IPS-18a (cell line): Measurements from ENCODE around the gene GNAZ.

Experiments
- H3K27ac ChIP-seq: one replicate; pipeline ENCODE4 v1.5.1; 2013; ENCODE audit warnings: low read length
- H3K27me3 ChIP-seq: one replicate; pipeline ENCODE4 v1.6.1; 2013; ENCODE audit warnings: mild to moderate bottlenecking, low read length; ENCODE audit not compliant: control insufficient read depth, insufficient read depth
- H3K36me3 ChIP-seq: one replicate; pipeline ENCODE4 v1.6.1; 2013; ENCODE audit warnings: low read depth, low read length; ENCODE audit not compliant: control insufficient read depth
- H3K4me1 ChIP-seq: one replicate; pipeline ENCODE4 v1.6.1; 2013; ENCODE audit warnings: low read depth, low read length; ENCODE audit not compliant: control insufficient read depth
- H3K4me3 ChIP-seq: one replicate; pipeline ENCODE4 v1.5.1; 2013; ENCODE audit warnings: low read length
- H3K9ac ChIP-seq: one replicate; pipeline ENCODE4 v1.6.1; 2013; ENCODE audit warnings: mild to moderate bottlenecking, low read length, moderate library complexity
- H3K9me3 ChIP-seq: one replicate; pipeline ENCODE4 v1.6.1; 2013; ENCODE audit warnings: low read depth, low read length; ENCODE audit not compliant: control insufficient read depth

The GNAZ gene

DNA sequence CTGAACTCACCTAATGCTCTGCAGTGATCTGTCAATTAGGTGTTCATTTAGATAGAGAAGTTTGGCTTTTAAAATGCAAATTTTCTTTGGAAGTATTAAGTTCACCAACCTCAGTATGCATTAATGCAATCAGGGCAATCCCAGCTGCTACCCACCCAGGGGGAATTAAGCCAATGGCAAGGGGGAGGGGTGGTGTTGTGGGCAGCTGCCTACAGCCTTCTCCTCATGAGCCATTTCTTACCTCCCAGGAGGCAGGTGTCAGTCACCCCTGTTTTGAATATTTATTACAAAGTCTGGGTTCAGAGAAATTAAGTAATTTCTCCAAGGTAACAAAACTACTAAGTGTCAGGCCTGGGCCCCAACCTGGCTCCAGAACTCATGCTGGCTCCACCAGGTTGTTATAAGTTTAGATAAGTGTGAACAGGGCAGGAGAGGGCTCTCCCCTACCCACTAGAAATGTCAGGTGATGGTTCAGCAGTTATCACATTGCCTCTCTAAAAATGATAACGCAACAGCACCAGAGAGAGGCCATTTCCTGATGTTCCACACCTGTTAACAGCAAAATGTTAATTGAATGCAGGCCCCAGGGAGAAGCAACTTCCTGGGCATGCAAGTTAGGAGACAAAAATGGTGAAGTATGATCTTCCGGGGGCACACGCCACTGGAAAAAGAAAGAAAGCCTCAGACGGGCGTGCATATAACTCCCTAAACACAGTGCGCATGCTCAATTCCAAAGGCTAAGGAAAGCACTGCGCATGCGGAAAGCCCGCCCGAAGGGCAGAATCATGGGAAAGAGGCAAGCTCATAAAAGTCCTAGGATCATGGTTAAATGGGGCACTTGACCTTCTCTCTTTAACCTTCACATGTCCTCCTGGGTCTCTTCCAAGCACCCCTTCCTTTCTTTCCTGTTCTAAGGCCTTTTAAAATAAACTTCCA, 35.4 kb upstream of the GNAZ start:
- no peaks in the 10 kb centered on the region for H3K36me3 ChIP-seq

DNA sequence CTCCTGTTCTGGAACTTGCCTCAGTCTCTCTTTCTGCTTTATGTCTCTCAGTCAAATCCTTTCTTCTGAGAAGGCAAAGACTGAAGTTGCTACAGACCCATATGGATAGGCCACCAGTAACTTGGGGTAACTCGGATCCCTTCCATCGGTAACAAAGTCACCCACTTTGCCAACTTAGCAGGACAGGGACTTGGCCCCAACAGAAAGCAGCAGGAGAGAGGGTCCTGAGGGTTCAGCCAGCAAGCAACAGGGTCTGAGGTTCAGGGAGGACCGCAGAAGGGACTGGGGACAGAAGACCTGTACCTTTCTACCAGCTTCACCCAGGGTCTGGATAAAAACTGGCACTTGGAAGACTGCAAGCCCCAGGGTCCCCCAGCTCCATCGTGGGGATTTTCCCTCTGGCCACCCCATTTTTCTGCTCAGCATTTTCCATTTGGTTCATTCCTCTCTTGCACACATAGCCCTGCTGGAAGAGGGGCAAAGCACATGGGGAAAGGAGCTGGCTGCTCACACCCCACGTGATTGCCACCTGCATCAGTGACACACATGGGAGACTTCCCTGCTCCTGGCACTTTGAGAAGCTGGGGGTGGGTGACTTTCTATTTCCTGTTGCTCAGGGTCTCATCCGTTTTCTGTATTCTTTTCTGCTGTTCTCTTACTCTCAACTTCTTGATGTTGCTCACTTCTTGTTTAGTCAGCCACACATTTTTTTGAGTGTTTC, 34.6 kb upstream of the GNAZ start:
- peaks cover 6% of the 10 kb centered on the region for H3K4me1 ChIP-seq
- no peaks in the 10 kb centered on the region for H3K27me3 ChIP-seq
- no peaks in the 10 kb centered on the region for H3K36me3 ChIP-seq
- no peak overlapping the region for H3K27ac ChIP-seq
- no peak overlapping the region for H3K9ac ChIP-seq
- no peaks in the 10 kb centered on the region for H3K9me3 ChIP-seq
- no peak overlapping the region for H3K4me3 ChIP-seq

More for the DNA sequence above, 35.4 kb upstream of the GNAZ start:
- no peak overlapping the region for H3K9ac ChIP-seq
- no peak overlapping the region for H3K27ac ChIP-seq
- H3K4me3 ChIP-seq = no peak overlapping the region
- H3K27me3 ChIP-seq = no peaks in the 10 kb centered on the region
- H3K4me1 ChIP-seq = peaks cover 12% of the 10 kb centered on the region
- H3K9me3 ChIP-seq = no peaks in the 10 kb centered on the region

DNA sequence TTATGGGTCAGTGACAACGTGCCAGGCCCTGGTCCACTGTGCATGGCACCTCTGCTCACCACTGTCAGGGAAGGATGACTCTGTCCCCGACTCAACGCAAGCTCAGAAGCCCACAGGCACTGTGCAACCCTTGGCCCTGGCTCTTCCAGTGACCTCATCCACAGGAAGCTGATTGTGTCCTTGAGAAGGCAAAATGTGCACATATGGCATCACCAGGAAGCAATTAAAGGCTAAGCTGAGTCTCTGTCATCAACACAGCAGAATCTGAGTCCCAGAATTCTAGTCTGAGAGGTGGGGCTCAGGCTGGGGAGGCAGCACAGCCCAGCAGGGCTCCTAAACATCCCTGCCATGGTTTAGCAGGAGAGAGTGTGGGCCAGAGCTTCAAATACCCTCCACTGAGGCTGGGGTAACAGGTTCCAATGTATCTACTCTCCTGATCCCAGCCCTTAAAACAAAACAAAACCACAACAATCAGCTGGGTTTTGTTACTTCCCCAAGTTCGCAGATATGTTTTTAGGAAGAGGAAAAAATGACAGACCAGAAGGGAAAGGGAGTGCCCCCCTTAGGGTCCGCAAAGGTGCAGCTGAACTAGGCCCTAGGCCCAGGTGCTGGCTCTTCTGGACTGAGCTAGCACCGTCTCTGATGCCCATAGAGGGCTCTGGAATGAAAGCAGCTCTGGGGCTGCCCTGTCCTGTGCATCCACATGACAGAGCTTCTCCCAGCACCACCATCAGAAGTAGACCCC, 33.5 kb upstream of the GNAZ start:
- Histone ChIP-seq H3K36me3 (no peaks in the 10 kb centered on the region), H3K9ac (no peak overlapping the region), H3K27me3 (no peaks in the 10 kb centered on the region), H3K9me3 (no peaks in the 10 kb centered on the region), H3K27ac (no peak overlapping the region), H3K4me1 (peaks cover 6% of the 10 kb centered on the region), H3K4me3 (no peak overlapping the region)

DNA sequence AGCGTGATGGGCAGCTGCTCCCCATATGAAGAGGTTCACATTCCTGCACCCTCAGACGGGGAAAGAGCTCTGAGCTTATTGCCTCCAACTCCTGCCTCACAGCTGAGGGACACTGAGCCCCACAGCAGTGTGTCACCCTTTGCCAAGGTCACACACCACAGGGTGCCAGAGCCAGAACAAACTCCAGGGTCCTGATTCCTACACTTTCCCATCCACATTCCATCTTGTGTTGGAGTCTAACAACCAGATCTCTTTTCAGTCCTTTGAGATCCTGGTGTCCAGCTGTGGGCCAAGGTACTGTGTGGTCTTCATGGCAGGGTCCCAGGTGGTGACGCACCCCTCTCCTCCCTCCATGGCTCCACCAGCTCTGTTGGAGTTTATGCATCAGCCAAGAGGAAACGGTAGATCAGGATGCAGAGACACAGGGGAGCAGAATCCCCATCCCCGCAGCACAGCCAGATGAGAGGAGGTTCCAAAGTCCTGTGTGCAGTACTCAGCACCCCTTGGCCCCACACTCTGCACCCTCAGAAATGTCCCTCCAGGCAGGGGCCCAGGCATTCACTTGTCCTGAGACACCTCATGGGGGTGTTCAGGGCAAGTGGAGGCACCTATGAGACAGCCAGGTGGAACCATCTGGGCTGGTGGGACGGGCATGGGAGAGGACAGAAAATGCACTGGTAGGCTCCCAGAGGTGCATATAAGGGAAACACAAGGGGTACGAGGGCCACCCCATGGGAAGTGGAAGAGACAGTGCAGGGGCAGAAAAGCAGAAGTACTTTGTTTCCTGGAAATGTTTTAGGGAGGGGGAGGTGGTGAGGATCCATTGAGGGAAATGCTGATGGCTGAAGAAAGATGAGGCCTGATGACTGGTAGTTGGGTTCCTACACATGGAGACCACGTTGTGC, 32.6 kb upstream of the GNAZ start:
- peaks cover 6% of the 10 kb centered on the region for H3K4me1 ChIP-seq
- H3K27ac ChIP-seq = no peak overlapping the region
- no peaks in the 10 kb centered on the region for H3K36me3 ChIP-seq
- H3K27me3 ChIP-seq = no peaks in the 10 kb centered on the region
- H3K4me3 ChIP-seq = no peak overlapping the region
- no peaks in the 10 kb centered on the region for H3K9me3 ChIP-seq
- no peak overlapping the region for H3K9ac ChIP-seq

DNA sequence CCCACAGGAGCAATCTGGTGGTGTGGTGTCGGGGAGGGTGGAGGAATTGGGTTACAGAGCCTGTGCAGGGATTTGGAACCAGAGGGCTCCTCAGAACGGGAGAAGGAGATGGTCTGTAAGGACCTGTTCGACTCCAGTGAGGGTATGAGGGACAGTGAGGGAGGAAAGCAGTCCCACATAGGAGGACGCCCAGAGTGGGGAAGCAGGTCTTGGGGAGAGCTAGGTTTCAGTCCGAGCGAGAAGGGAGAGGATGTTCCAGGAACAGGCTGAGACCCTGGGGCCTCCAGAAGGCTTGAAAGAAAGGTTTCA, 32.0 kb upstream of the GNAZ start:
- H3K27ac ChIP-seq = no peak overlapping the region
- no peak overlapping the region for H3K9ac ChIP-seq
- H3K9me3 ChIP-seq = no peaks in the 10 kb centered on the region
- peaks cover 6% of the 10 kb centered on the region for H3K4me1 ChIP-seq
- no peaks in the 10 kb centered on the region for H3K36me3 ChIP-seq
- no peaks in the 10 kb centered on the region for H3K27me3 ChIP-seq
- H3K4me3 ChIP-seq = no peak overlapping the region

DNA sequence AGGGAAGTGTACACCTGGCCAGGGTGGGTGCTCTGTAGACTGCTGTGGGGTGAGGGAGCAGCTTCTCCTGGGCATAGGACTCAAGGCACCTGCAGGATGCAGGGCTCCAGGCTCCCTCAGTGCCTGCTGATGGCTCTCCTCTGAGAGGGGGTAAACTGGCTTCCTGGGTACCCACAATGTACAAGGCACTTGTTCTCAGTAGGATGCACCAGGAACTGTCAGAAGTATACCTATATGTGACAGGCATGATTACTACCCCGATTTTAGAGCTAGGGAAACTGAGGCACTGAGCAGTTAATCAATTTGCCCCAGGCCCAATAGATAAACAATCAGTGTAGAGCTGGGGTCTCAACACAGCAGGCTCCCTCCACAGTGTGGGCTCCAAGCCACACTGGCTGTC, 31.4 kb upstream of the GNAZ start:
- no peak overlapping the region for H3K4me3 ChIP-seq
- H3K27me3 ChIP-seq = no peaks in the 10 kb centered on the region
- peaks cover 6% of the 10 kb centered on the region for H3K4me1 ChIP-seq
- no peak overlapping the region for H3K9ac ChIP-seq
- no peak overlapping the region for H3K27ac ChIP-seq
- no peaks in the 10 kb centered on the region for H3K9me3 ChIP-seq
- no peaks in the 10 kb centered on the region for H3K36me3 ChIP-seq

DNA sequence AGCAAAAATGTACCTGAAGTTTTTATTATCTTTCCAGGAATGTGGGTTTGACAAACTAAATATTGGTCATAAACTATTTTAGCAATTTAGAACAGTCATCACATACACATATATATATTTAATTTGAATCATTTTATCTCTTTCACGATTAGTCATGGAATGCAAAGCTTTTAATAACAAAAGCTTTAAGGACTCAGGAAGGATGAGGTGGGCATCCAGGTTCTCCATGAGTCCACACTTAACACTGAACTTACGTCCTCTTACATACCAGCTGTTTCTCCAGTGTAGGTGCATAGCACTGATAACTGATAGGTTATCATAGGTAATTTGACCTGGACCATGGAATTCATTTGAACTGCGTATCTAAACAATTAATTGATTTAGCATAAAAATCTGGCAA, 28.1 kb upstream of the GNAZ start:
- peaks cover 15% of the 10 kb centered on the region for H3K4me1 ChIP-seq
- no peak overlapping the region for H3K27ac ChIP-seq
- no peaks in the 10 kb centered on the region for H3K36me3 ChIP-seq
- H3K9ac ChIP-seq = no peak overlapping the region
- no peak overlapping the region for H3K4me3 ChIP-seq
- H3K27me3 ChIP-seq = no peaks in the 10 kb centered on the region
- H3K9me3 ChIP-seq = peaks cover 3% of the 10 kb centered on the region

DNA sequence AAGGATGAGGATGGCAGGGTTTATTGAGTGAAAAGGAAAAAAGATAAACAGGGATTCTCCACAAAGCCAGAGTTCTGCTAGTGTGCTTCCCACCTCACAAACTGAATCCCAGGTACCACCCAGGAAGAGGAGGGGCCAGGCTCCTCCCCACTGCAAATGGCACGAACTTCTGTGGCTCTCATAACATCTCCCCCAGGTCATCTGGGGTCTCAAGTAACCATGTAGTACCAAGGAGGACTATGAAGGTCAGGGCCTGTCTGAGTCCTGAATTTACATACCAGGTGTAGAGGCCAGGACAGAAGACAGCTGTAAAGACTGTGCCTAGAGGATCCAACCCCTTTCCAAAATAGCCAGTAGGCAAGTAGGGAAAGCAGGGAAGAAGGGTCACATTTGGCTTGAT, 25.7 kb upstream of the GNAZ start:
- peaks cover 4% of the 10 kb centered on the region for H3K9me3 ChIP-seq
- H3K9ac ChIP-seq = no peak overlapping the region
- H3K4me1 ChIP-seq = peaks cover 21% of the 10 kb centered on the region
- no peak overlapping the region for H3K27ac ChIP-seq
- no peaks in the 10 kb centered on the region for H3K36me3 ChIP-seq
- no peak overlapping the region for H3K4me3 ChIP-seq
- no peaks in the 10 kb centered on the region for H3K27me3 ChIP-seq

DNA sequence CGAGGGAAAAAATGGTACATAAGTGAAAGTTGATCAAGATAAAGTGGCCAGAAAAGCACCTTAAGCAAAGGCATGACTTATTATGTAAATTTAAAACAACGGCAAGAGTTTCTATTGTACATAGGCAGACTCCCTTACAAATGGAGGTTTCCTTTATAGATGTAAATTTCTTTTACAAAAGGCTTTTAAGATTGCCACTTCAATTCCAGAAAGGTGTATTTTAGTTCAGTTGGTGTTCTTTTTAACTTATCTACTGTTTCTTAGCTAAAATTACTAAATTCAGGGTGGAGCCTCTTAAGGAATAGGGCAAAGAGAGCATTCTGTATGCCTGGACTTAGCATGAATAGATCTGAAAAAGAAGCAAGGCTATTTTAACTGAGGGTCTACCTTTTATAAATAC, 24.9 kb upstream of the GNAZ start:
- peaks cover 21% of the 10 kb centered on the region for H3K4me1 ChIP-seq
- no peaks in the 10 kb centered on the region for H3K36me3 ChIP-seq
- no peak overlapping the region for H3K27ac ChIP-seq
- H3K9ac ChIP-seq = no peak overlapping the region
- H3K9me3 ChIP-seq = peaks cover 4% of the 10 kb centered on the region
- no peaks in the 10 kb centered on the region for H3K27me3 ChIP-seq
- no peak overlapping the region for H3K4me3 ChIP-seq

DNA sequence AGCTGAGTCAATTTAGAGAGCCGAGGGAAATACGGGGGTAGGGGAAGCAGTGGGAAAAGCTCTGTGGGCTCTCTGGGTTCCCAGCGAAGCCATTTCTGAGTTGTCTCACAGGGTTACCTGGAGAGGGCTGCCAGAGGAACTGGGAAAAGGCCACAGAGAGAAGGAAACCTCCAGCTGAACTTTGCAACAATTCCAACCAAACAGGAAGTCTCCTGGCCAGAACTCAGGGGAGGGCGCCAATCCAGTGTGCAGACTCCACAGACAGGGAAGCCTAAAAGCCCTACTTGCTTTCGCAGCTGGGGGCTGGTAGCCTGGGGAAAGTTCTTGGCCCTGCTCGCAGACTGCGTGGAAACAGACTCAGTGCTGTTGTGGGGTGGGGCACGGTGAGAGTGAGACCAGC, 23.1 kb upstream of the GNAZ start:
- no peaks in the 10 kb centered on the region for H3K27me3 ChIP-seq
- no peak overlapping the region for H3K27ac ChIP-seq
- no peak overlapping the region for H3K4me3 ChIP-seq
- H3K4me1 ChIP-seq = peaks cover 21% of the 10 kb centered on the region
- no peak overlapping the region for H3K9ac ChIP-seq
- H3K36me3 ChIP-seq = no peaks in the 10 kb centered on the region
- peaks cover 4% of the 10 kb centered on the region for H3K9me3 ChIP-seq

DNA sequence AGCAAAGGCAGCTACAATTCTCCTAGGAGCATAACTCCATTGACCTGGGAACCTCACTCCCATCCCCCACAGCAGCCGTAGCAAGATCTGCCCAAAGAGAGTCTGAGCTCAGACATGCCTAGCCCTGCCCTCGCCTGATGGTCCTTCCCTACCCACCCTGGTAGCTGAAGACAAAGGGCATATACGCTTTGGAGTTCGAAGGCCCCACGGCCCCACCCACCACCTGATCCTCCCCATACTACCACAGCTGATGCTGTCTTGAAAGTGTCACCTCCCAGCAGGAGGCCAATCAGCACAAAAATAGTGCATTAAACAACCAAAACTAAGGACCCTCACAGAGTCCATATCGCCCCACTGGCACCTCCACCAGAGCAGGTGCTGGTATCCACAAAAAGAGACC, 22.6 kb upstream of the GNAZ start:
- Histone ChIP-seq H3K9ac (no peak overlapping the region), H3K4me3 (no peak overlapping the region), H3K27ac (no peak overlapping the region), H3K9me3 (peaks cover 4% of the 10 kb centered on the region), H3K27me3 (no peaks in the 10 kb centered on the region), H3K4me1 (peaks cover 21% of the 10 kb centered on the region), H3K36me3 (no peaks in the 10 kb centered on the region)
